SHP77 treated with DMSO at 0.1 percent for 48 hours (cell line): ENCODE measurements around the gene MOCS3.

ENCODE experiments used
- DNase-seq: peaks from one replicate; lab custom pipeline; 2025; lab: John Stamatoyannopoulos, UW

MOCS3 gene

GRCh38 chr20:51012357-51012756 is 53.7 kb downstream of the MOCS3 start:
- DNase-seq = no peak
